ENCODE measurements around the gene FGFR2.

GRCh38 chr10:121535381-121535780 is 62.9 kb downstream of the FGFR2 start:
- no peak for TF ChIP-seq POLR2A (IDR thresholded peaks at IDR 0.05)
- no peak for TF ChIP-seq CTCF (IDR thresholded peaks at IDR 0.05)

All from tibial nerve (tissue), 3 donors.